ENCODE results near the gene GLIS2.

DNA sequence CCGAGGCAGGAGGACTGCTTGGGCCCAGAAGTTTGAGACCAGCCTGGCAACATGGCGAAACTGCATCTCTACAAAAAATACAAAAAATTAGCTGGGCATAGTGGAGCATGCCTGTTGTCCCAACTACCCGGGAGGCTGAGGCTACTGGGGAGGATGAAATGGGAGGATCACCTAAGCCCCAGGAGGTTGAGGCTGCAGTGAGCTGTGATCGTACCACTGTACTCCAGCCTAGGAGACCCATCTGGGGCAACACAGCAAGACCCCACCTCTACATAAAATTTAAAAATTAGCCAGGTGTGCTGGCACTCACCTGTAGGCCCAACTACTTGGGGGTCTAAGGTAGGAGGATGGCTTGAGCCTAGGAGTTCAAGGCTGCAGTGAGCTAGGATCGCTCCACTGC is 33.5 kb downstream of the GLIS2 start:
- TF ChIP-seq, protein P1, sequence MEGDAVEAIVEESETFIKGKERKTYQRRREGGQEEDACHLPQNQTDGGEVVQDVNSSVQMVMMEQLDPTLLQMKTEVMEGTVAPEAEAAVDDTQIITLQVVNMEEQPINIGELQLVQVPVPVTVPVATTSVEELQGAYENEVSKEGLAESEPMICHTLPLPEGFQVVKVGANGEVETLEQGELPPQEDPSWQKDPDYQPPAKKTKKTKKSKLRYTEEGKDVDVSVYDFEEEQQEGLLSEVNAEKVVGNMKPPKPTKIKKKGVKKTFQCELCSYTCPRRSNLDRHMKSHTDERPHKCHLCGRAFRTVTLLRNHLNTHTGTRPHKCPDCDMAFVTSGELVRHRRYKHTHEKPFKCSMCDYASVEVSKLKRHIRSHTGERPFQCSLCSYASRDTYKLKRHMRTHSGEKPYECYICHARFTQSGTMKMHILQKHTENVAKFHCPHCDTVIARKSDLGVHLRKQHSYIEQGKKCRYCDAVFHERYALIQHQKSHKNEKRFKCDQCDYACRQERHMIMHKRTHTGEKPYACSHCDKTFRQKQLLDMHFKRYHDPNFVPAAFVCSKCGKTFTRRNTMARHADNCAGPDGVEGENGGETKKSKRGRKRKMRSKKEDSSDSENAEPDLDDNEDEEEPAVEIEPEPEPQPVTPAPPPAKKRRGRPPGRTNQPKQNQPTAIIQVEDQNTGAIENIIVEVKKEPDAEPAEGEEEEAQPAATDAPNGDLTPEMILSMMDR (IDR thresholded peaks at IDR 0.05), result no peak
- TF ChIP-seq POLR2A (IDR thresholded peaks at IDR 0.05) (no peak), EP300 (IDR thresholded peaks at IDR 0.05) (no peak), POLR2AphosphoS5 (IDR thresholded peaks at IDR 0.05) (no peak)
